ENCODE results near the gene FUCA2. TPM values are rescaled to one million over a fixed set of nuclear protein-coding genes. Genes with fewer than 3 reads are reported as not detected.
A peak's percentile ranks its signal among the peaks of the same experiment; 100 is the strongest.

Gene FUCA2
- polyA plus RNA-seq, 1 of the 3 experiments (the other 2 are of a cell fraction) = 37.6 TPM

- 91% methylated on average over 2 of the region's 2 CpGs for WGBS (ENCODE audit: low lambda C conversion rate)
- no peak overlapping the region for H3K27ac ChIP-seq (ENCODE audit: low read depth in 2 of 2, low read length in 1 of 2)
- peaks cover 36 to 60% of the 10 kb centered on the region in 2 experiments for H3K36me3 ChIP-seq (replicated peaks in 1 of 2; ENCODE audit: control insufficient read depth in 1 of 2, insufficient read depth in 2 of 2, low read length in 1 of 2)
- DNase-seq = no peak
- H2AFZ ChIP-seq (ENCODE audit: low read depth) = no peak overlapping the region
- TF ChIP-seq USF1 (IDR thresholded peaks at IDR 0.05; ENCODE audit: borderline replicate concordance, low read depth) (no peak), RAD21 (IDR thresholded peaks at IDR 0.05; ENCODE audit: low read length) (peak; percentile 34)
- ChIA-PET CTCF (interaction anchor here (0.6 to 1.1 kb wide), 3 partner anchors 9 to 21 kb away, joined by 3 read pairs; no protein-coding TSS in a partner anchor), POLR2A (no interaction called here)
- H3K9me2 ChIP-seq = no peaks in the 10 kb centered on the region
- H3K9me3 ChIP-seq = no peaks in the 10 kb centered on the region
- H3K79me2 ChIP-seq (ENCODE audit: insufficient read depth) = no peaks in the 10 kb centered on the region
- no peak overlapping the region for H3K4me3 ChIP-seq (ENCODE audit: low read depth in 2 of 2, low read length in 1 of 2)
- H3K4me1 ChIP-seq (ENCODE audit: control insufficient read depth in 1 of 2, insufficient read depth in 2 of 2, low read depth in 1 of 2, low read length in 1 of 2) = peaks cover 0 to 3% of the 10 kb centered on the region in 2 experiments; a peak in 1 of 4 replicates
- H3K27me3 ChIP-seq (ENCODE audit: insufficient read depth) = no peaks in the 10 kb centered on the region
- H3K4me2 ChIP-seq = no peak overlapping the region
- H4K20me1 ChIP-seq (ENCODE audit: insufficient read depth) = no peaks in the 10 kb centered on the region
- no peak overlapping the region for H3K9ac ChIP-seq
- peaks cover 4% of the 10 kb centered on the region for H3F3A ChIP-seq (replicated peaks; ENCODE audit: insufficient read depth)
These were observed 9.7 kb downstream of the FUCA2 start for GRCh38 chr6:143501851-143502250.

GRCh38 chr6:143498428-143498827 is 13.1 kb downstream of the FUCA2 start:
- no peaks in the 10 kb centered on the region for H3K9me3 ChIP-seq
- no peak overlapping the region for H3K9ac ChIP-seq
- POLR2A ChIA-PET = no interaction called here
- H4K20me1 ChIP-seq (ENCODE audit: insufficient read depth) = no peaks in the 10 kb centered on the region
- no peak overlapping the region for H3K4me3 ChIP-seq (ENCODE audit: low read depth in 2 of 2, low read length in 1 of 2)
- H3K27ac ChIP-seq (ENCODE audit: low read depth in 2 of 2, low read length in 1 of 2) = no peak overlapping the region
- peaks cover 34 to 68% of the 10 kb centered on the region in 2 experiments for H3K36me3 ChIP-seq (replicated peaks in 1 of 2; ENCODE audit: control insufficient read depth in 1 of 2, insufficient read depth in 2 of 2, low read length in 1 of 2)
- peaks cover 4% of the 10 kb centered on the region for H3F3A ChIP-seq (replicated peaks; ENCODE audit: insufficient read depth)
- H3K4me1 ChIP-seq (ENCODE audit: control insufficient read depth in 1 of 2, insufficient read depth in 2 of 2, low read depth in 1 of 2, low read length in 1 of 2) = peaks cover 0 to 3% of the 10 kb centered on the region in 2 experiments; a peak in 1 of 4 replicates
- H3K9me2 ChIP-seq = no peaks in the 10 kb centered on the region
- no peak for TF ChIP-seq REST (IDR thresholded peaks at IDR 0.05; ENCODE audit: low read depth, low read length)
- TF ChIP-seq POLR2AphosphoS5 (IDR thresholded peaks at IDR 0.05; ENCODE audit: low read depth, low read length) = no peak
- TF ChIP-seq GATA2 (CRISPR knock-in tag; IDR thresholded peaks at IDR 0.05) = peak; percentile 37; the same call in 1 of the 2 replicates
- no peak for TF ChIP-seq NFIC (IDR thresholded peaks at IDR 0.05; ENCODE audit: borderline replicate concordance)
- no peaks in the 10 kb centered on the region for H3K27me3 ChIP-seq (ENCODE audit: insufficient read depth)
- no peak overlapping the region for H3K4me2 ChIP-seq
- no peak for DNase-seq
- CTCF ChIA-PET = no interaction called here
- H3K79me2 ChIP-seq (ENCODE audit: insufficient read depth) = no peaks in the 10 kb centered on the region
- H2AFZ ChIP-seq (ENCODE audit: low read depth) = no peak overlapping the region
- 83% methylated on average over 4 of the region's 4 CpGs for WGBS (ENCODE audit: low lambda C conversion rate)

GRCh38 chr6:143496974-143497373 is 14.5 kb downstream of the FUCA2 start:
- Histone ChIP-seq H3K9me2 (no peaks in the 10 kb centered on the region), H3K79me2 (ENCODE audit: insufficient read depth) (no peaks in the 10 kb centered on the region), H3K4me2 (no peak overlapping the region), H4K20me1 (ENCODE audit: insufficient read depth) (no peaks in the 10 kb centered on the region), H3K27me3 (ENCODE audit: insufficient read depth) (no peaks in the 10 kb centered on the region), H3K4me3 (ENCODE audit: low read depth in 2 of 2, low read length in 1 of 2) (no peak overlapping the region), H2AFZ (ENCODE audit: low read depth) (no peak overlapping the region), H3K4me1 (ENCODE audit: control insufficient read depth in 1 of 2, insufficient read depth in 2 of 2, low read depth in 1 of 2, low read length in 1 of 2) (peaks cover 0 to 3% of the 10 kb centered on the region in 2 experiments; a peak in 1 of 4 replicates), H3K9ac (no peak overlapping the region), H3K27ac (ENCODE audit: low read depth in 2 of 2, low read length in 1 of 2) (no peak overlapping the region), H3K36me3 (replicated peaks in 1 of 2; ENCODE audit: control insufficient read depth in 1 of 2, insufficient read depth in 2 of 2, low read length in 1 of 2) (peaks cover 34 to 55% of the 10 kb centered on the region in 2 experiments), H3F3A (replicated peaks; ENCODE audit: insufficient read depth) (peaks cover 4% of the 10 kb centered on the region), H3K9me3 (no peaks in the 10 kb centered on the region)
- POLR2A ChIA-PET = no interaction called here
- no peak for DNase-seq
- CTCF ChIA-PET = interaction anchor here (1.4 kb wide), 1 partner anchor 10 kb away, joined by 3 read pairs; no protein-coding TSS in a partner anchor
- WGBS (ENCODE audit: low lambda C conversion rate) = 93% methylated on average over 1 of the region's 1 CpG
- TF ChIP-seq FOXM1 (IDR thresholded peaks at IDR 0.05; ENCODE audit: low read depth) (no peak), RAD21 (IDR thresholded peaks at IDR 0.05; ENCODE audit: low read length) (no peak), GATA2 (CRISPR knock-in tag; IDR thresholded peaks at IDR 0.05) (no peak), USF1 (IDR thresholded peaks at IDR 0.05; ENCODE audit: borderline replicate concordance, low read depth) (no peak), ELF1 (IDR thresholded peaks at IDR 0.05) (no peak), FOXJ3 (CRISPR knock-in tag; IDR thresholded peaks at IDR 0.05) (no peak), GABPA (IDR thresholded peaks at IDR 0.05; ENCODE audit: low read depth) (no peak), TAF1 (IDR thresholded peaks at IDR 0.05; ENCODE audit: borderline replicate concordance, low read depth, low read length) (no peak), POLR2AphosphoS5 (IDR thresholded peaks at IDR 0.05; ENCODE audit: low read depth, low read length) (no peak)

All from SK-N-SH (cell line).